HG02678 (cell line): ENCODE data around the gene UBAP2.
"Not testable (repeated sequence)": the region's sequence is repeated elsewhere in the genome, so short reads cannot be mapped to it uniquely, and the experiment has no call there.

ENCODE experiments used
- ATAC-seq: cut with Tn5 transposase; IDR thresholded peaks from one replicate; pipeline ENCODE4 v1.9.1; 2021; ENCODE audit warnings: mild to moderate bottlenecking, moderate library complexity; ENCODE audit not compliant: unreplicated experiment

Gene UBAP2

GRCh38 chr9:33992632-33993031 is 56.1 kb downstream of the UBAP2 start:
- ATAC-seq: no peak

- ATAC-seq: peak; percentile 97
Measured at GRCh38 chr9:33988219-33988890, 60.3 kb downstream of the UBAP2 start.

- no peak for ATAC-seq
Measured at GRCh38 chr9:33976414-33976813, 72.3 kb downstream of the UBAP2 start.

- ATAC-seq: no peak
Measured at GRCh38 chr9:33972698-33973097, 76.0 kb downstream of the UBAP2 start.

GRCh38 chr9:33964086-33964768 is 84.5 kb downstream of the UBAP2 start:
- ATAC-seq: no peak

GRCh38 chr9:33962468-33962867 is 86.2 kb downstream of the UBAP2 start:
- not testable (repeated sequence) for ATAC-seq

GRCh38 chr9:33959725-33960124 is 89.0 kb downstream of the UBAP2 start:
- no peak for ATAC-seq

GRCh38 chr9:33956544-33956943 is 92.1 kb downstream of the UBAP2 start:
- ATAC-seq: no peak

GRCh38 chr9:33952066-33952465 is 96.6 kb downstream of the UBAP2 start:
- ATAC-seq: no peak

GRCh38 chr9:33950371-33950770 is 98.3 kb downstream of the UBAP2 start:
- no peak for ATAC-seq

GRCh38 chr9:33946779-33947535 is 101.7 kb downstream of the UBAP2 start:
- no peak for ATAC-seq

- ATAC-seq: no peak
Measured at GRCh38 chr9:33943389-33943788, 105.3 kb downstream of the UBAP2 start.

GRCh38 chr9:33942471-33943083 is 106.1 kb downstream of the UBAP2 start:
- ATAC-seq: no peak

- ATAC-seq: no peak
Measured at GRCh38 chr9:33939924-33940874, 108.5 kb downstream of the UBAP2 start.

- no peak for ATAC-seq
Measured at GRCh38 chr9:33934188-33934878, 114.4 kb downstream of the UBAP2 start.

GRCh38 chr9:33932078-33932807 is 116.4 kb downstream of the UBAP2 start:
- ATAC-seq: no peak

GRCh38 chr9:33931326-33931725 is 117.4 kb downstream of the UBAP2 start:
- no peak for ATAC-seq

GRCh38 chr9:33927694-33928093 is 121.0 kb downstream of the UBAP2 start:
- ATAC-seq: no peak
